ENCODE results near the gene OAS2.
A peak's percentile ranks its signal among the peaks of the same experiment; 100 is the strongest.

OAS2 gene

DNA sequence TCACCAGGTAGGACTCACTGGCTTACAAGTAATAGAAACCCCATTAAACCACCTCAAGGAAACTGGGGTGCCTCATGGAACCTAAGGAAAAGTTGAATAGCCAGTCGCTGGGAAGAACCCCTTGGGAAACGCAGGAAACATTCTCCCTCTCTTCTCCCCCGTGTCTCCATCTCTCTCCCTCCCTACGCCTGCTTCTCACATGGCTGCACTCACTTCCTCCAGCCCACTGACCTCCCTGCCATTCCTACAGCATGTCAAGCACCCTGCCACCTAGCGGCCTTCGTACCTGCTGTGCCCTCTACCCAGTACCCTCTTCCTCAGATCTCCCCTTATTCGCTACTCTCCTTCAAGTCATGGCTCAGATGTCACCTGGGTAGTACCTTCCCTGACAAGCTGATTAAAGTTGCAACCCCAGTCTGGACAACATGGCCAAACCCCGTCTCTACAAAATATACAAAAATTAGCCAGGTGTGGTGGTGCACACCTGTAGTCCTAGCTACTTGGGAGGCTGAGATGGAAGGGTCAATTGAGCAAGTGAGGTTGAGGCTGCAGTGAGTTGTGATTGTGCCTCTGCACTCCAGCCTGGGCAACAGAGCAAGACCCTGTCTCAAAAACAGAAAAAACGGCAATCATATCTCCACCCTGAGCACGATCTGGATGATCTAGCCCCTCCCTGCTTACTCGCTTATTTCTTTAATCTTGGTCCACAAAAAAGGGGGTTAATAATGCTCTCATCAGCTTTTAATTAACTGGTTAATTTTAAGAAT is 71.8 kb downstream of the OAS2 start:
- Mint-ChIP-seq H3K4me1 (peaks cover 24% of the 10 kb centered on the region), H3K36me3 (ENCODE audit: insufficient read depth) (no peaks in the 10 kb centered on the region)

DNA sequence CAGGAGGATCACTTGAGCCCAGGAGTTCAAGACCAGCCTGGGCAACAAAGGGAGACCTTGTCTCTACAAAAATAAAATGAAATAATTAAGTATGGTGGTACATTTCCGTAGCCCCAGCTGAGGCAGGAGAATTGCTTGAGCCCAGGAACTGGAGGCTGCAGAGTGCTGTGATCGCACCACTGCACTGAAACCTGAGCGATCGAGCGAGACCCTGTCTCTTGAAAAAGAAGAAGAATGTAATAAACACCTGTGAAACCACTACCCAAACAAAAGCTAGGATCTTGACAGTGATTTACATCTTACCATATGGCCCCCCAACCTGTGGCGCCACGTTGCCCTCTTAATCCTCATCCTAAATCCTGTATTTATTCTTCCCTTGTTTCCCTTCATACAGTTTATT is 72.5 kb downstream of the OAS2 start:
- Mint-ChIP-seq H3K36me3 (ENCODE audit: insufficient read depth) (no peaks in the 10 kb centered on the region), H3K9me3 (no peaks in the 10 kb centered on the region), H3K27ac (ENCODE audit: low read depth) (no peak overlapping the region), H3K4me1 (peaks cover 25% of the 10 kb centered on the region), H3K4me3 (no peak overlapping the region), H3K27me3 (no peaks in the 10 kb centered on the region)
- no peak for DNase-seq (ENCODE audit: low spot score in 2 of 2)
- no peak for ATAC-seq (replicated peaks; ENCODE audit: extremely low read depth, poor library complexity, severe bottlenecking)

More for the DNA sequence above, 71.8 kb downstream of the OAS2 start:
- no peak for ATAC-seq (replicated peaks; ENCODE audit: extremely low read depth, poor library complexity, severe bottlenecking)
- no peaks in the 10 kb centered on the region for H3K9me3 Mint-ChIP-seq
- H3K27ac Mint-ChIP-seq (ENCODE audit: low read depth): no peak overlapping the region
- H3K4me3 Mint-ChIP-seq: no peak overlapping the region
- DNase-seq (ENCODE audit: low spot score in 2 of 2): no peak
- H3K27me3 Mint-ChIP-seq: no peaks in the 10 kb centered on the region

DNA sequence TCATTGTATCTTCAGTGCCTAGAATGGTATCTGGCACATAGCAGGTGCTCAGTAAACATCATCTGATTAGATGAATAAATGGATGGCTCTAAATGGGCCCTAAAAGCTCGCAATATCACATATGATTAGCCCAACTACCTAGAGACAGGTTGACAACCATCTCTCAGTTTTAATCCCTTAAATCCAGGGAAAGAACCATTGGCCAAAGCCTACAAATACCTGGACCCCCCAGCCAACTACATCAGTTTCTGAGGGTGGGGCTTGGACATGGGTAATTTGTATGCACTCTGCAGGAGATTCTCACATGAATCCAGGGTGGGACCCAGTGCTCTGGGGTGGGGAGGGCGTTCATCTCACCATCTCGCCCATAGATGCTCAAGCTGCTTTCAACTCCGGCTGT is 73.4 kb downstream of the OAS2 start:
- DNase-seq (ENCODE audit: low spot score in 2 of 2) (no peak), ATAC-seq (replicated peaks; ENCODE audit: extremely low read depth, poor library complexity, severe bottlenecking) (no peak)
- H3K36me3 Mint-ChIP-seq (ENCODE audit: insufficient read depth): no peaks in the 10 kb centered on the region
- H3K27ac Mint-ChIP-seq (ENCODE audit: low read depth): no peak overlapping the region
- peaks cover 25% of the 10 kb centered on the region for H3K4me1 Mint-ChIP-seq
- no peak overlapping the region for H3K4me3 Mint-ChIP-seq
- H3K27me3 Mint-ChIP-seq: no peaks in the 10 kb centered on the region
- H3K9me3 Mint-ChIP-seq: no peaks in the 10 kb centered on the region

DNA sequence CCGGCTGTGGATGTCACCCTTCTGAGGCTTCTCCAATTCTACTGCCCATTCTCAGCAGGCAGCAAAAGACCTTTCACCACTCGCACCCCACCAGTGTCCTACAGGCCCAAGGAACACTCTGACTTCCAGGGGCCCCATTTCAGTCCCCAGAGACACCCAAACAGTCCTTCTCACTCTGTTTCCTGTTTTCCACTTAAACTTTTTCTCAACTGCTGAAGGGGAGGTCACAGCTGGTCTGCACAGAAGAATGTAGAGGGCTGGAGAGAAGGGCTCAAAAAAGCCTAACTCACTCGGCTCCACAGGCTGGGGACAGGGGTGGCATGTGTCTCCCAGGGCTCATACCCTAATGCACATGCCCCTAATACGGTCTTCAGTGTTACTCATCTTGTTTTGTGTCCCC is 74.0 kb downstream of the OAS2 start:
- no peaks in the 10 kb centered on the region for H3K36me3 Mint-ChIP-seq (ENCODE audit: insufficient read depth)
- H3K4me1 Mint-ChIP-seq: peaks cover 25% of the 10 kb centered on the region
- H3K9me3 Mint-ChIP-seq: no peaks in the 10 kb centered on the region
- ATAC-seq (replicated peaks; ENCODE audit: extremely low read depth, poor library complexity, severe bottlenecking) (no peak), DNase-seq (ENCODE audit: low spot score in 2 of 2) (no peak)
- no peaks in the 10 kb centered on the region for H3K27me3 Mint-ChIP-seq
- H3K27ac Mint-ChIP-seq (ENCODE audit: low read depth): no peak overlapping the region
- no peak overlapping the region for H3K4me3 Mint-ChIP-seq

DNA sequence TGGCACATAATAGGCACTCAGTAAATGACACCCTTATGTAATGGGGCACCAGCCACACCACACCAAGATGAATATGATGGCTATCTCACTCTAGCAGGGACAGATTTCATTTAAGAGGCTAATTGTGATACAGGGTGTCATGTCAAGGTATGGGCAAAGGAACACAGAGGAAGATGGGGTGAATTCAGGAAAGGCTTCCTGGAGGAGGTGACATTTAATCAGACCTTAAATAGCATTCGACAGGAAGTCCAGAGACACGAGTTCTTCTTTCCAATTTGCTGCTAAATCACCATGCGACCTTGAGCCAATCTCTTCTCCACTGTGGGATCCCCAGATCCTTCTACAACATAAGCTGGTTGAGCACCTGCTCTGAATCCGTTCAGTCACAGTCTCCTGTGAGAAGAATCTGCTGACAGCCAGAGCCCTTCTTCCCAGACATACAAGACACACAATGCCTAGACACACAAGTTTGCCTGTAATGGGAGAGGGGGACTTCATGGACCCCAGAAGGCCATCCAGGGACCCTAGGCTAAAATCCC is 76.7 kb downstream of the OAS2 start:
- peak overlapping the region; percentile 26 for H3K4me3 Mint-ChIP-seq
- H3K9me3 Mint-ChIP-seq: no peaks in the 10 kb centered on the region
- H3K36me3 Mint-ChIP-seq (ENCODE audit: insufficient read depth): no peaks in the 10 kb centered on the region
- no peaks in the 10 kb centered on the region for H3K27me3 Mint-ChIP-seq
- H3K27ac Mint-ChIP-seq (ENCODE audit: low read depth): no peak overlapping the region
- ATAC-seq (replicated peaks; ENCODE audit: extremely low read depth, poor library complexity, severe bottlenecking): no peak
- H3K4me1 Mint-ChIP-seq: peaks cover 12% of the 10 kb centered on the region
- no peak for DNase-seq (ENCODE audit: low spot score in 2 of 2)

DNA sequence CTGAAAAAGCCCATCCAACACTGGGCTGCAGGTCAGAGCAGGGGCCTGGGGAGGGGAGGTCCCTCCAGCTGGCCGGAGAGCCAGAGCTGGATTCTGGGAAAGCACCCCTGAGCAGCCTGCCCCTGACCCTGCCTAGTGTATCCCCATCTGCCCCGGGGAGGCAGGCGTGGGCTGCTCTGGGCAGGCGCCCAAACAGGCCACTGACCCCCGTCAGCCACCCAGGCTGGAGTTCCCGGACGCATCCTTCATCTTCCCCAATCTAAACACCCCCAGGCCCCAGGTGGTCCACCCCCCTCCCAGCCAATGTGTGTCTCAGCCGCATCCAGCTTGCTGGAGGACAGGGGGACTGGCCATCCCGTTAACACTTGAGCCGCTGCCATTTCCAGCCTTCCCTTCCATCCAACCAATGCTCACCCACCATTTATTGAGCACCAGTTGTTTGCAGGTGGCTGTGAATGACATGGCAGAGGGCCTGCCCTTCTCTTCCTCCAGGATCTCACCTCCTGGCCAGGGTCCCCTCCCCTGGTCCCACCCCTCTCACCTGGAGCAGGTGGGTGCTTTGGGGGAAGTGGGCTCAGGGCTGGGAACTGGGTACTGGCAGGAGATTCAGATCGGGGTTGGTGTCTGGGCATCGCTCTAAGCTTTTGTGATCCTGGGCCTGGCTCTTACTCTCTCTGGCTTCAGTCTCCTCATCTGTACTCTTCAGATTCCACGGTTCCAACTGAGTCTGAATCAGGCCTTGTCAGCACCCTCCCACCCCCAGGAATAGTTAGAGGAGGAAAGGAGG is 77.5 kb downstream of the OAS2 start:
- no peak for DNase-seq (ENCODE audit: low spot score in 2 of 2)
- ATAC-seq (replicated peaks; ENCODE audit: extremely low read depth, poor library complexity, severe bottlenecking): no peak
- H3K4me1 Mint-ChIP-seq: peaks cover 8% of the 10 kb centered on the region
- H3K27ac Mint-ChIP-seq (ENCODE audit: low read depth): no peak overlapping the region
- H3K27me3 Mint-ChIP-seq: no peaks in the 10 kb centered on the region
- H3K9me3 Mint-ChIP-seq: no peaks in the 10 kb centered on the region
- peak overlapping the region; percentile 75 for H3K4me3 Mint-ChIP-seq
- no peaks in the 10 kb centered on the region for H3K36me3 Mint-ChIP-seq (ENCODE audit: insufficient read depth)

DNA sequence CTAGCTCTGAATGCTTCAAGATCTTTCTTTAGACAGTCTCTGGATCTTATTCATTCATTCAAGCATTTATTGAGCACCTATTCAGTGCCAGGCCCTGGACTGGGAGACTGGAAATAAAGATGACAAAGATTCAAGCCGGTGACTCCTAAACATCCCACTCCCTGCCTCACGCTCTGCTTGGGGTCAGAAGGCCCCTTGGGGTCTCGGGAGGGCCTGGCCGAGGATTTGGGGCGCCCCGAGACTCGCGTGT is 78.0 kb downstream of the OAS2 start:
- no peak overlapping the region for H3K27ac Mint-ChIP-seq (ENCODE audit: low read depth)
- peak overlapping the region; percentile 75 for H3K4me3 Mint-ChIP-seq
- ATAC-seq (replicated peaks; ENCODE audit: extremely low read depth, poor library complexity, severe bottlenecking): no peak
- H3K9me3 Mint-ChIP-seq: no peaks in the 10 kb centered on the region
- H3K36me3 Mint-ChIP-seq (ENCODE audit: insufficient read depth): no peaks in the 10 kb centered on the region
- no peak for DNase-seq (ENCODE audit: low spot score in 2 of 2)
- peaks cover 8% of the 10 kb centered on the region for H3K4me1 Mint-ChIP-seq
- H3K27me3 Mint-ChIP-seq: no peaks in the 10 kb centered on the region

DNA sequence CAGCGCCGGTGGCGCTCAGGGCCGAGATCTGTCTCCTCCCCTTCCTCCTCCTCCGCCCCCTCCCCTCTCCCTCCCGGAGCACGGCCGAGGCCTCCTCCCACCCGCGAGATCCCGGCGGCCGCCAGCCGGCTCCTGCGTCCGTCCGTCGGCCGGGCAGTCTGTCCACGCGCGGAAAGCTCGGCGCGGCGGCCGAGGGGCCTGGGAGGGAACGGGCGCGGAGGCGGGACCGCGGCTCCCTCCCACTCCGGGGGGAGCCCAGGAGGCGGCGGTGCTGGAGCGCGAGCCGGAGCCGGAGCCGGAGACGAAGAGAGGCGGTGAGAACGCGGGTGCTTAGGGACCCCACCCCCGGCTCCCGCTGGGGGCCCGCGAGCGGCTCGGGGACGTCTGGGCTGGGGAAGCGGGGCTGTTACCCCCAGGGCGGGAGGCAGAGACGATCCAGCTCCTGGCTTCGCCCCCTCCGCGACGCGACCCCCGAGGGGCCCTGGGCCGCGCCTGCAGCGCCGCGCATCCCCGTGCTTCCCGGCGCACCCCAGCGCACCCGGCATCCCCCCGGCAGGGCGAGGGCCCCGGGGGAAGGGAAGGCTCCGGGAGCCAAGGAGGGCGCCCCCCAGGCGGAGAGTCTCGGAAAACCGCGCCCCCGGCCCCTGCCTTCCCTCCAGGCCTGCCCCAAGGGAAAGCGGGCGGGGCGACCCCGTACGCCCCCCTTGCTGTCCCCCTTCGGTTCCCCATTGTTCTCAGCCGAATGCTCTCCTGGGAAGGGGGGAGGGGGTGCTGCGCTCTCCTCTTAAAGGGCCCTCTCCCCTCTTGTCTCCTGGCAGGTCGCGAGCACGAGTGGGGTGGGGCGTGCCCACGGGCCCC is 78.5 kb downstream of the OAS2 start, which contains the start of gene DTX1:
DTX1 (plus strand) TSS at position 100 of the 858 bp plus-strand sequence. CDS start 1,463 bp downstream, outside the sequence.
- H3K4me1 Mint-ChIP-seq: peaks cover 8% of the 10 kb centered on the region
- ATAC-seq (replicated peaks; ENCODE audit: extremely low read depth, poor library complexity, severe bottlenecking) (peak; percentile 78), DNase-seq (ENCODE audit: low spot score in 2 of 2) (no peak)
- peak within 1 kb of the TSS; percentile 75 for H3K4me3 Mint-ChIP-seq
- H3K9me3 Mint-ChIP-seq: no peaks in the 10 kb centered on the region
- H3K36me3 Mint-ChIP-seq (ENCODE audit: insufficient read depth): no peaks in the 10 kb centered on the region
- H3K27ac Mint-ChIP-seq (ENCODE audit: low read depth): no peak within 1 kb of the TSS
- no peaks in the 10 kb centered on the region for H3K27me3 Mint-ChIP-seq

DNA sequence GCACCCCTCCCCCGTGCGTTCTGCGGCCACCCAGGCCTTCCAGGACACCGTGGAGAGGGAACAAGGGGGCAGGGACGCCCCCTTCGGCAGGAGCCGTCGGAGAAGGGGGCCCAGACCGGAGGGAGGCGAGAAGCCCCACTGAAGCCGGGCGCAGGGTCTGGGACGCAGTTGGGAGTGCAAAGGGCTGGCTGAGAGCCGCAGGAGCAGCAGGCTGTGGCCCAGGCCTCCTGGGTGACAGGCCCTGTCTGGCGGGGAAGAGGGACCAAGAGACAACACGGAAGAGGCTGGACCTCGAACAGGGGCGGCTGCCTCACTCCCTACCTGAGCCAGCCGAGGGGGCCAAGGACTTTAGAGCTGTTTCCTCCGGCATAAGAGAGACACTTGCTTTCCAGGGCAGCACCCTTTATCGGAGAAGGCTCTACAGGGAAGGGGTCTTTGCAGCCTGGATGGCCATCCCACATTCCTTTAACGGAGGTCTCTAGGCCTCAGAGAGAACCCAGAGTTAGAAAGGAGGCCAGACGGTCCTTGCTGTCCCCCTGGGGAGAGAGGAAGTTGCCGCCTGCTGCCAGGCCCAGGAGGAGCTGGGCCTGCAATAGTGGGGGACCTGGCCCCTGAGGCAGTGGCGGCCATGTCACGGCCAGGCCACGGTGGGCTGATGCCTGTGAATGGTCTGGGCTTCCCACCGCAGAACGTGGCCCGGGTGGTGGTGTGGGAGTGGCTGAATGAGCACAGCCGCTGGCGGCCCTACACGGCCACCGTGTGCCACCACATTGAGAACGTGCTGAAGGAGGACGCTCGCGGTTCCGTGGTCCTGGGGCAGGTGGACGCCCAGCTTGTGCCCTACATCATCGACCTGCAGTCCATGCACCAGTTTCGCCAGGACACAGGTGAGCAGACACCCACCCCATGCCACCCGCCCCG is 79.5 kb downstream of the OAS2 start:
- peak overlapping the region; percentile 75 for H3K4me3 Mint-ChIP-seq
- no peak for ATAC-seq (replicated peaks; ENCODE audit: extremely low read depth, poor library complexity, severe bottlenecking)
- no peaks in the 10 kb centered on the region for H3K9me3 Mint-ChIP-seq
- no peak for DNase-seq (ENCODE audit: low spot score in 2 of 2)
- no peak overlapping the region for H3K27ac Mint-ChIP-seq (ENCODE audit: low read depth)
- peaks cover 8% of the 10 kb centered on the region for H3K4me1 Mint-ChIP-seq
- H3K36me3 Mint-ChIP-seq (ENCODE audit: insufficient read depth): no peaks in the 10 kb centered on the region
- no peaks in the 10 kb centered on the region for H3K27me3 Mint-ChIP-seq

DNA sequence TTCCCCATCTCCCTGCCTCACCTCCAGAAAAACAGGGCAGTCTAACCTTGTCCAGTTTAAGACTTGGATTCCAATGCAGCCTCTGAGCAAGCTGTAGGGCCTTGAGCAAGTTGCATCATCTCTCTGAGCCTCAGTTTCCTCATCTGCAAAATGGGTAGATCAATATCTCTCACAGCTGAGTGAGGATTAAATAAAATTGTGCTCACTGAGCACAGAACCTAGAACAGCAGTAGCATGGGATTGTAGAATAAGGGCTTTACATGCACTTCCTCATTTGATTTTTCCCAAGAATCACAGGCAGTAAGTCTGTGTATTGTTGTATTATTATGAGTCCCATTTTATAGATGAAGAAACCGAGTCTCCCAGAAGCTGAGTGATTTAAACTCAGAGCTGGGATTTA is 80.2 kb downstream of the OAS2 start:
- Mint-ChIP-seq H3K4me3 (no peak overlapping the region), H3K27me3 (no peaks in the 10 kb centered on the region), H3K9me3 (no peaks in the 10 kb centered on the region), H3K36me3 (ENCODE audit: insufficient read depth) (no peaks in the 10 kb centered on the region), H3K4me1 (peaks cover 8% of the 10 kb centered on the region), H3K27ac (ENCODE audit: low read depth) (no peak overlapping the region)
- no peak for DNase-seq (ENCODE audit: low spot score in 2 of 2)
- ATAC-seq (replicated peaks; ENCODE audit: extremely low read depth, poor library complexity, severe bottlenecking): no peak

DNA sequence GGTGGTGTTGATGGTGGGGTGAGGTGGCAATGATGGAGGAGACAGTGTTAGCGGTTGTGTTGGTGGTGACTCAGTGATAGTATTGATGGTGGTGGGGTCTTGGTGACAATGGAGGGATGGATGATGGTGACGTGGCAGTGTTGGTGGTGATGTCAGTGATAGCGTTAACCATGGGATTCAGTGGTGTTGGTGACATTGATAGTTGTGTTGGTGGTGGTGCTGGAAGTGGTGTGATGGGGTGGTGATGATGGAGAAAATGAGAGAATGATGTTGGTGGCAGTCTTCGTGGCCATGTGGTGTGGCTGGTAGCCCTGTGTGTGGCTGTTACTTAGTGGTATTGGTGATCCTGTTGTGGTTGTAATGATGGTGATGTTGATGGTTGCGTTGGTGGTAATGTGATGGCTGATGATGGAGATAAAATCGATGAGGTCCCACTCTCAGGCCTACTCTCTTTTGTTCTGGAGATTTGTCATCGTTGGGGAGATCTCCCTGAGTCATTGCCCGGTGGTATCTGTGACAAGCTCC is 80.8 kb downstream of the OAS2 start:
- H3K27ac Mint-ChIP-seq (ENCODE audit: low read depth): no peak overlapping the region
- H3K36me3 Mint-ChIP-seq (ENCODE audit: insufficient read depth): no peaks in the 10 kb centered on the region
- ATAC-seq (replicated peaks; ENCODE audit: extremely low read depth, poor library complexity, severe bottlenecking) (no peak), DNase-seq (ENCODE audit: low spot score in 2 of 2) (no peak)
- H3K4me1 Mint-ChIP-seq: peaks cover 8% of the 10 kb centered on the region
- H3K9me3 Mint-ChIP-seq: no peaks in the 10 kb centered on the region
- no peaks in the 10 kb centered on the region for H3K27me3 Mint-ChIP-seq
- no peak overlapping the region for H3K4me3 Mint-ChIP-seq
